Measurements from ENCODE around the gene PGBD5. TPM values are rescaled to one million over a fixed set of nuclear protein-coding genes. Genes with fewer than 3 reads are reported as not detected.

PGBD5 gene
- total RNA-seq, 1 donor from 2014 or later: 14.7 TPM

- Mint-ChIP-seq H3K9me3 (ENCODE audit: unreplicated experiment) (no peaks in the 10 kb centered on the region), H3K27me3 (ENCODE audit: low read depth, unreplicated experiment) (peaks cover 9% of the 10 kb centered on the region), H3K4me1 (ENCODE audit: low read depth, unreplicated experiment) (peaks cover 6% of the 10 kb centered on the region), H3K4me3 (ENCODE audit: unreplicated experiment) (no peak overlapping the region), H3K36me3 (ENCODE audit: low read depth, unreplicated experiment) (no peaks in the 10 kb centered on the region), H3K27ac (ENCODE audit: unreplicated experiment) (no peak overlapping the region)
- H3K36me3 ChIP-seq (ENCODE audit: insufficient read depth, low read length): no peaks in the 10 kb centered on the region
- H3K4me3 ChIP-seq (ENCODE audit: insufficient read depth, low read depth, low read length): no peak overlapping the region
- no peak overlapping the region for H3K4me2 ChIP-seq (ENCODE audit: low read length)
- H3K79me2 ChIP-seq (ENCODE audit: insufficient read depth, low read length): no peaks in the 10 kb centered on the region
- peaks cover 15% of the 10 kb centered on the region for H3K27me3 ChIP-seq (ENCODE audit: insufficient read depth, low read length)
- H4K20me1 ChIP-seq (ENCODE audit: insufficient read depth, low read length): no peaks in the 10 kb centered on the region
- no peaks in the 10 kb centered on the region for H3K9me3 ChIP-seq (ENCODE audit: insufficient read depth, low read depth, low read length)
- H3K4me1 ChIP-seq (ENCODE audit: insufficient read depth, low read length): no peaks in the 10 kb centered on the region
- DNase-seq (ENCODE audit: low read depth) (no peak), FAIRE-seq (no peak)
- no peak overlapping the region for H3K27ac ChIP-seq (ENCODE audit: low read depth, low read length)
- H2AFZ ChIP-seq (ENCODE audit: low read depth, low read length): no peak overlapping the region
- TF ChIP-seq EZH2 (IDR thresholded peaks at IDR 0.05; ENCODE audit: insufficient read depth, low read length) (no peak), CTCF (IDR thresholded peaks at IDR 0.05; ENCODE audit: insufficient read depth, low read depth, low read length) (no peak)
- no peak overlapping the region for H3K9ac ChIP-seq (ENCODE audit: low read length)
These were observed 5.4 kb upstream of the PGBD5 start for GRCh38 chr1:230431527-230431926.

GRCh38 chr1:230430499-230430898 is 4.4 kb upstream of the PGBD5 start:
- H3K79me2 ChIP-seq (ENCODE audit: insufficient read depth, low read length): no peaks in the 10 kb centered on the region
- H3K4me2 ChIP-seq (ENCODE audit: low read length): no peak overlapping the region
- H3K36me3 Mint-ChIP-seq (ENCODE audit: low read depth, unreplicated experiment): no peaks in the 10 kb centered on the region
- H3K36me3 ChIP-seq (ENCODE audit: insufficient read depth, low read length): no peaks in the 10 kb centered on the region
- no peak overlapping the region for H3K27ac ChIP-seq (ENCODE audit: low read depth, low read length)
- no peaks in the 10 kb centered on the region for H3K4me1 ChIP-seq (ENCODE audit: insufficient read depth, low read length)
- H3K4me3 ChIP-seq (ENCODE audit: insufficient read depth, low read depth, low read length): no peak overlapping the region
- no peaks in the 10 kb centered on the region for H4K20me1 ChIP-seq (ENCODE audit: insufficient read depth, low read length)
- peaks cover 6% of the 10 kb centered on the region for H3K4me1 Mint-ChIP-seq (ENCODE audit: low read depth, unreplicated experiment)
- no peak for DNase-seq (ENCODE audit: low read depth)
- H3K4me3 Mint-ChIP-seq (ENCODE audit: unreplicated experiment): no peak overlapping the region
- no peaks in the 10 kb centered on the region for H3K9me3 ChIP-seq (ENCODE audit: insufficient read depth, low read depth, low read length)
- no peak overlapping the region for H3K27ac Mint-ChIP-seq (ENCODE audit: unreplicated experiment)
- peaks cover 15% of the 10 kb centered on the region for H3K27me3 ChIP-seq (ENCODE audit: insufficient read depth, low read length)
- H2AFZ ChIP-seq (ENCODE audit: low read depth, low read length): no peak overlapping the region
- FAIRE-seq: no peak
- no peaks in the 10 kb centered on the region for H3K9me3 Mint-ChIP-seq (ENCODE audit: unreplicated experiment)
- no peak overlapping the region for H3K9ac ChIP-seq (ENCODE audit: low read length)
- H3K27me3 Mint-ChIP-seq (ENCODE audit: low read depth, unreplicated experiment): peaks cover 9% of the 10 kb centered on the region
- TF ChIP-seq CTCF (IDR thresholded peaks at IDR 0.05; ENCODE audit: insufficient read depth, low read depth, low read length) (no peak), EZH2 (IDR thresholded peaks at IDR 0.05; ENCODE audit: insufficient read depth, low read length) (no peak)

- Histone ChIP-seq H3K27me3 (ENCODE audit: insufficient read depth, low read length) (peaks cover 28% of the 10 kb centered on the region), H3K79me2 (ENCODE audit: insufficient read depth, low read length) (no peaks in the 10 kb centered on the region), H3K36me3 (ENCODE audit: insufficient read depth, low read length) (no peaks in the 10 kb centered on the region), H2AFZ (ENCODE audit: low read depth, low read length) (no peak overlapping the region), H3K4me2 (ENCODE audit: low read length) (no peak overlapping the region), H3K27ac (ENCODE audit: low read depth, low read length) (no peak overlapping the region), H3K9ac (ENCODE audit: low read length) (no peak overlapping the region), H3K9me3 (ENCODE audit: insufficient read depth, low read depth, low read length) (no peaks in the 10 kb centered on the region), H4K20me1 (ENCODE audit: insufficient read depth, low read length) (peaks cover 11% of the 10 kb centered on the region), H3K4me3 (ENCODE audit: insufficient read depth, low read depth, low read length) (no peak overlapping the region), H3K4me1 (ENCODE audit: insufficient read depth, low read length) (no peaks in the 10 kb centered on the region)
- DNase-seq (ENCODE audit: low read depth): no peak
- no peak overlapping the region for H3K27ac Mint-ChIP-seq (ENCODE audit: unreplicated experiment)
- H3K4me3 Mint-ChIP-seq (ENCODE audit: unreplicated experiment): no peak overlapping the region
- H3K4me1 Mint-ChIP-seq (ENCODE audit: low read depth, unreplicated experiment): peaks cover 8% of the 10 kb centered on the region
- no peaks in the 10 kb centered on the region for H3K9me3 Mint-ChIP-seq (ENCODE audit: unreplicated experiment)
- TF ChIP-seq CTCF (IDR thresholded peaks at IDR 0.05; ENCODE audit: insufficient read depth, low read depth, low read length) (no peak), EZH2 (IDR thresholded peaks at IDR 0.05; ENCODE audit: insufficient read depth, low read length) (no peak)
- peaks cover 7% of the 10 kb centered on the region for H3K27me3 Mint-ChIP-seq (ENCODE audit: low read depth, unreplicated experiment)
- no peak for FAIRE-seq
- no peaks in the 10 kb centered on the region for H3K36me3 Mint-ChIP-seq (ENCODE audit: low read depth, unreplicated experiment)
These were observed 3.1 kb upstream of the PGBD5 start for GRCh38 chr1:230429067-230429735.

All from astrocyte (in vitro differentiated cells and primary cell).